Epithelial cell of prostate (primary cell): ENCODE data around the gene ASB10.

Experiments
- DNase-seq: peaks from one replicate; pipeline ENCODE4 v3.0.0-alpha.2; 2011; ENCODE audit warnings: low read depth, low spot score
- H3K27ac ChIP-seq: fragments of 450-650 bp; 2 replicates; pipeline ENCODE4 v1.5.1; 2017; ENCODE audit warnings: mild to moderate bottlenecking

ASB10 gene, protein sequence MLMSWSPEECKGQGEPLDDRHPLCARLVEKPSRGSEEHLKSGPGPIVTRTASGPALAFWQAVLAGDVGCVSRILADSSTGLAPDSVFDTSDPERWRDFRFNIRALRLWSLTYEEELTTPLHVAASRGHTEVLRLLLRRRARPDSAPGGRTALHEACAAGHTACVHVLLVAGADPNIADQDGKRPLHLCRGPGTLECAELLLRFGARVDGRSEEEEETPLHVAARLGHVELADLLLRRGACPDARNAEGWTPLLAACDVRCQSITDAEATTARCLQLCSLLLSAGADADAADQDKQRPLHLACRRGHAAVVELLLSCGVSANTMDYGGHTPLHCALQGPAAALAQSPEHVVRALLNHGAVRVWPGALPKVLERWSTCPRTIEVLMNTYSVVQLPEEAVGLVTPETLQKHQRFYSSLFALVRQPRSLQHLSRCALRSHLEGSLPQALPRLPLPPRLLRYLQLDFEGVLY

DNA sequence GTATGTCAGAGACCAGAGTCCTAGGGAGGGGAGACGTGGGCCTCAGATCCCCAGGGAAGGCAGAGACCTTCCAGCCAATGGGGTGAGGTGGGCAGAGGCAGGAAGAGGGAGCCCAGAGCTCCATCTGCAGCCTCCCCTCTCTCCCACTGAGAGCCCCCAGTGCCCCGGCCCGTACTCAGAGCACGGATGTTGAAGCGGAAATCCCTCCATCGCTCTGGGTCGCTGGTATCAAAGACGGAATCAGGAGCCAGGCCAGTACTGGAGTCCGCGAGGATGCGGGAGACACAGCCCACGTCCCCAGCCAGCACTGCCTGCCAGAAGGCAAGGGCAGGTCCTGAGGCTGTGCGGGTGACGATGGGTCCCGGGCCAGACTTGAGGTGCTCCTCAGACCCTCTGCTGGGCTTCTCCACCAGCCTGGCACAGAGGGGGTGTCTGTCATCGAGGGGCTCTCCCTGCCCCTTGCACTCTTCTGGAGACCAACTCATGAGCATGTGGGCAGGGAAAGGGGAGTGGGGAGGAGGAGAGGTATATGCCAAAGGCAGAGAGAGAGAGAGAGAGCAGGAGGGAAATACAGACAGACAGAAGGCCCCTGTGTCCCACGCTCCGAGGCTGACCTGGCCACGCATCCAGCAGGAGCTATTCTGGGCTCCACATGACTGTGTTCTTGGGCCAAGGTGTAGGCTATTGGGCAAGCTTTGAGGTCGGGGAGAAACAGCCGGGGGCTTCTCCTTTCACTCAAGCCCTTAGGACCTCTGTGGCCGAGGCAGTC is at the start of gene ASB10:
Gene ASB10 (minus strand): TSS at position 611 of the 769 bp plus-strand sequence. CDS start 120 bp downstream, at position 491.
- H3K27ac ChIP-seq: no peak within 1 kb of the TSS
- DNase-seq: no peak

DNA sequence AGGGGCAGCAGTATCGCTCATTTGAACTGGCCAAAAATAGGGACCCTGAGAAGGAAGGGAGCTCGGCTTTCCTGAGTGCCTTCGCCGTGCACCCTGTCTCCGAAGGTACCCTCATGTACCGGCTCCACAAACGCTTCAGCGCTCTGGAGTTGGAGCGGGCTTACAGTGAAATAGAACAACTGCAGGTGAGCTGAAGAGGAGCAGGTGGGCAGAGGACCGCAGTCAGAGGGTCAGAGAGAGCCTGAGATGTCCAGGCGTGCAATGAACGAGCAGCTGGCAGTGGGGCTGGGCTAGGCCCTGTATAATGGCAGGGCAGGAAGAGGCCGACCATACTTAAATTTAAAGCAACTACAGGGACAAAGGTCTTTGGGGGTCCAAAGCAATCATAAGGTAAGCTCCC is 49.4 kb upstream of the ASB10 start:
- no peak for DNase-seq
- no peak overlapping the region for H3K27ac ChIP-seq

DNA sequence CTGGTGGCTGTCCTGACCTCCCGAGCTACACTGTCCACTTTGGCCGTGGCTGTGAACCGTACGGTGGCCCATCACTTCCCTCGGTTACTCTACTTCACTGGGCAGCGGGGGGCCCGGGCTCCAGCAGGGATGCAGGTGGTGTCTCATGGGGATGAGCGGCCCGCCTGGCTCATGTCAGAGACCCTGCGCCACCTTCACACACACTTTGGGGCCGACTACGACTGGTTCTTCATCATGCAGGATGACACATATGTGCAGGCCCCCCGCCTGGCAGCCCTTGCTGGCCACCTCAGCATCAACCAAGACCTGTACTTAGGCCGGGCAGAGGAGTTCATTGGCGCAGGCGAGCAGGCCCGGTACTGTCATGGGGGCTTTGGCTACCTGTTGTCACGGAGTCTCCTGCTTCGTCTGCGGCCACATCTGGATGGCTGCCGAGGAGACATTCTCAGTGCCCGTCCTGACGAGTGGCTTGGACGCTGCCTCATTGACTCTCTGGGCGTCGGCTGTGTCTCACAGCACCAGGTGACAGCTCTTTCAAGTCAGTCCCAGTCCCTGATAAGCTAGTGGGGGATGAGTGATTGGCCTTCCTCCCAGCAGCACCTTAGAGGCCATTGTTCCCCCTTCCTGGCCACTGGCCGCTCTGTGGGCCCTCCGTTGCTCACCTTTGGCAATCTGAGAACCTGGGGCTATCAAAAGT is 48.2 kb upstream of the ASB10 start:
- DNase-seq: no peak

DNA sequence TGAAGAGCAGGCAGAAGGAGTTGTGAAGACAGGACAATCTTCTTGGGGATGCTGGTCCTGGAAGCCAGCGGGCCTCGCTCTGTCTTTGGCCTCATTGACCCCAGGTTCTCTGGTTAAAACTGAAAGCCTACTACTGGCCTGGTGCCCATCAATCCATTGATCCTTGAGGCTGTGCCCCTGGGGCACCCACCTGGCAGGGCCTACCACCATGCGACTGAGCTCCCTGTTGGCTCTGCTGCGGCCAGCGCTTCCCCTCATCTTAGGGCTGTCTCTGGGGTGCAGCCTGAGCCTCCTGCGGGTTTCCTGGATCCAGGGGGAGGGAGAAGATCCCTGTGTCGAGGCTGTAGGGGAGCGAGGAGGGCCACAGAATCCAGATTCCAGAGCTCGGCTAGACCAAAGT is 46.8 kb upstream of the ASB10 start:
- DNase-seq: no peak
- peak overlapping the region; percentile 70 for H3K27ac ChIP-seq

More for the DNA sequence above, 48.2 kb upstream of the ASB10 start:
- H3K27ac ChIP-seq: no peak overlapping the region

DNA sequence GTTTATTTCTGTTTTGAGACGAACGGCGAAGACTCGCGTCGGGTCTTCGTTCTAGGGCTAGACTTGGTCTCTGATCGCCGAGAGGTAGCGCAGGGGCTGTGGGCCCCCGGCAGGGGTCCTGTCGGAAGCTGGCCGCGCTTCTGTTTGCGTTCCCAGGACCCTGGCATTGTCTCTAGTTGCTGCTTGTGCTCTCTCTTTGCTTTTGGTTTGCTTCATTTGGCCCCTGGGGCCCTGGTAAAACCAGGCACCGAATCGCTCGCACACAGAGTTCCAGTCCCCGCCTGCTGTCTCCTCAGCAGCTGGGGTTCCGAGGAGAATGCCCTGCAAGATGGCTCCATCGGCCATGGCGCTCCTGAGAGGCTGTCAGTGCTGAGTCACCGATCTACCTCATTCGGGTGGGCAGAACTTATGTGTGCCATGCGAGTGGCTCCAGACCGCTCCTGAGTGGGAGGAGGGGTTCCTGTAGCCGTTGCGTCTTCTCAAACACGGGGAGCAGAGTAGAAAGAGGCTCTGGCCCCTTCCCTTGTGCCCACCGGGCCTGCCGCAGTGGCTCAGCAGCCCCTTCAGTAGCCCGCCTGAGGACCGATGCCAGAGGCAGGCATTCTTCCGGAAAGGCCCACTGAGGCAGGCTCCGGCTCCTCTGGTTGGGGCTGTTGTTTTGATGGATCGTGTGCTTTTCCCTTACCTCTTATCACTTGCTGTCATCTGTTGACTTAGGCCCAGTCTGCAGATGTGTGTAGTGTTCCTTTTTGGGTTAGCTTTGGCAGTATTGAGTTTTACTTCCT is 46.1 kb upstream of the ASB10 start:
- peak; percentile 40 for DNase-seq
- peak overlapping the region; percentile 70 for H3K27ac ChIP-seq

DNA sequence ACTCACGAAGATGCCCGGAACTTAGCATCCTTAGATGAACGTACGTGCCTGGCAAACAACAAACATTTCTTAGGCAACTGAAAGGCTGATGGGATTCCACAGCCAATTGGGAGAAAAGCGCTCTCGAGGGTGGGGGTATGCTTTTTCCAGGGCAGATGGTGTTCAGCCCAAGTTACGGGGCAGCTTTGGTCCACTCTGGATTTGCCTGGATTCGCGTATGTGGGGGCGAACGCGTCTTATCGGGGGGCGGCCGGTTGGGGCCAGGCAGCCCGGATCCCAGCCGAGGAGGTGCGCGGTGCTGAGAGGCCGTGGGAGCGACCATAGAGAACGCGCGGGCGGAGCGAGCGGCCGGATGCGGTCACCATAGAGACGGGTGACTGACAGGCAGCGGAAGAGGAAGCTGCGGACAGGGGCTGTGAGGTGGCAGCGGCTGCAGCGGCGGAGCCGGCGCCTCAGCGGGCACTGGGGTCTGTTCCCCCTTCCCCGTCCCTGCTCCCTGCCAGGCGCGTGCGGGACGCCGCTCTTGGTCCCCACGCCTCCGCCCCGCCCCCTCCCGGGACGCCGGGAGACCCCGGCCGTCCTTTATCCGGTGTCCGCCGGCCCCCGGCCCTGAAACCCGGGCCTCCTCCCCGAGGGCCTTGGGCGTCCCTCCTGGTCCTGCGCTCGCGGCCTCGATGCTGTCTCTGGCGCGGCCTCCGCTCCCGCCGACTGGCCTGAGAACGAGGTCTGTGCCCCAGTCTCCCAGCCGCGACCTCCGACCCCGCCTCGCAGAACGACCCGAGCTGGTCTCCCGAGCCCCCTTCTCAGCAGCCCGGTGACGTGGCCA is 45.3 kb upstream of the ASB10 start, which contains the start of gene CHPF2:
Gene CHPF2 (plus strand): TSS at position 393 of the 826 bp plus-strand sequence. CDS start 1,529 bp downstream, outside the sequence.
- H3K27ac ChIP-seq: peak within 1 kb of the TSS; percentile 70
- peak; percentile 40 for DNase-seq

DNA sequence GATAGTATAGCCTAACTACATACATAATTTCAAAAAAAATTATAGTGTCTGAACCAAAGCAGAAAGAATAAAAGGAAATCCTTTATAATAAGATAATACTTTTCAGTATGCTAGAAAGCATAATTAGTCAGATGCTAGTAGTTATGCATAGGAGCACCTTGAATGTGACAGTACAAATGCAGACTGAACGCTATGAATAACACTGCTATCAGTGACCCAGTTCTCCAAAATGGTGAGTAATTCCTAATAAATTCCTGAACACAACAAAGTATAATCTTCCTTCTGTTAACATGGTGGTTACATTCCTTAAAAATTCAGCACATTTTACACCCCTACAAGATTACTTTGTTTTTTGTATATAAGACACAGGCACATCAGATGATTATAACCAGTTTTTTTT is 44.0 kb upstream of the ASB10 start:
- DNase-seq: no peak
- H3K27ac ChIP-seq: no peak overlapping the region

DNA sequence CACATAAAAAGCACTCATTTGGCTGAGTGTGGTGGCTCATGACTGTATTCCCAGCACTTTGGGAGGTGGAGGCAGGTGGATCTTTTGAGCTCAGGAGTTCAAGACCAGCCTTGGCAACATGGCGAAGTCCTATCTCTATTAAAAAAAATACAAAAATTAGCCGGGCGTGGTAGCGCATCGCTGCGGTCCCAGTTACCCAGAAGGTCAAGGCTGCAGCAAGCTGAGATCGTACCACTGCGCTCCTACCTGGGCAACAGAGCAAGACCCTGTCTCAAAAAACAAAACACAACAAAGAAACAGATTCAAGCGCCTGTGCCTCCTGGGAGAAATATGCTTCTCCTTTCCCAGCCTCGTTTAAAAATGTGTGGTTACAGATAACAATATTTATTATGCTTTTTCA is 42.2 kb upstream of the ASB10 start:
- H3K27ac ChIP-seq: no peak overlapping the region
- no peak for DNase-seq

DNA sequence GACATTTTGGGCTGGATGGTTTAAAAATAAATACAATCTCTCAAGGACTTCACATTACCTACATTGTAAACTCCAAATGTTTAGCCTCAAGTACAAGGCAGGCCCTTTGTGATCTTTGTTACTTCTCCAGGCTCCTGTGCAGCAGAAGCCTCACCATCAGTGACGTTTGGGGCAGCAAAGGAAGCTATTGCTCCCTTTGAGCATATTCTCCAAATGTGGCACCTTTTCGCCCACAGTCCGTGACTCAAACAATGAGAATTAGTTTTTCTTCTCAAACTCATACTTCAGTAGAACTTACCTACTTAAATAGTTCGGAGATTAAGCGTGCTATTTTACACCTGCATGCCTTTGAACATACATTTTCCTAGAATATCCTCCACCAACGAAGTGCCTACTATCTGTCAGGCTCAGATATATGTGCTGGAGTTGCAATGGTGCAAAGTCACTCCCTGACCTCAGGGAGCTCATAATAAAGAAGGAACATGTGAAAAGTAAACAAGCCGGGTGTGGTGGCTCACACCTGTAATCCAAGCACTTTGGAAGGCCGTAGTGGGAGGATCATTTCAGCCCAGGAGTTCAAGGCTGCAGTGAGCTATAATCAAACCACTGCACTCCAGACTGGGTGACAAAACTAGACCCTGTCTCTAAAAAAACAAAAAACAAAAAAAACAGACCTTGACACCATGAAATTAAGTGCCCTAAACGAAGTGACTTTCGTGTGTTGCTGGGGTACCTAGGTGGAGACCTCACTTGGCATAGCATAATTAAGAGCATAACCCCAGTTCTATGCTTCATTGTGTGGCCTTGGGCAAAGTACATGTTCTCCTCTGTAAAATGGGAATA is 41.2 kb upstream of the ASB10 start:
- DNase-seq: no peak
- H3K27ac ChIP-seq: peak overlapping the region; percentile 67

DNA sequence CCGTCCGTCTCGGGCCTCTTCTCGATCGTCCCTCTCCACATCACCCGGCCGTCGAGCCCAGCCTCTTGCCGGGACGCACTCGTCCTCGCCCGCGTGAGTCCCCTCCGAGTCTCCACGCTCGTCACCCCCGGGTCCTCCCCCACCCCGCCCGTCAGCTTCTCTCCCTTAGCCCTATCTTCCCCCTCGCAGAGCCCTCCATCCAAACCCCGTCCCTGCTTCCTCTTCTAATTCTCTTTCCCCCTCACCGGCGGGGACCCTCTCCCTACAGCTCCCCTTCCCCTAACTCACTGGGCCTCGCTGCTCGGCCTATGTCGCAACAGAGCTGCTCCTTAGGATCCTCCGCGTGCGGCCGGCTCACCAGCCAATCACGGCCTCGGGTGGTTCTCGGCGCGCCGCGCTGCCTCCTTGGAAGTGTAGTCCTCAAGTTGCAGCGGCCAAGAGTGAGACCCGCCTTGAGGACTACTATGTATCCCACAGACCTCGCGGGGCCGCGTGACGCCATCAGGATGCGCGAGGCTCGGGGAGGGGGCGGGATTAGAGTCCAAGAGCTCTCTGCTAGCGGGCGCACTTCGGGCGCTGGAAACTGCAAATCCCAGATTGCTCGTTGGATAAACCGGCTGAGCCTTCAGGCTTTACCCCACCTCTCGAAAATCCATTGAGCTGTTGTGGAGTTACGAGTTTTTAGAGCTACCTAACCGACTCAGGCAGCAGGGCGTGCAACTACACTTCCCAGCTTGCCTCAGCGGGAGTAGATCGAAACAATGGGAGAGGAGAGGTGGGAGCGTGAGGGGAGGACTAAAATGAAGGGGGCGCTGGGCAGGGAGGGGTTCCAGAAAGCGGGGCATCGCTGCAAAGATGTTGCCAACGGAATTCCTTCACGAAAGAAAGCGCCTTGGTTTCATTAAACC is 40.1 kb upstream of the ASB10 start, which contains the start of gene ABCF2:
Gene ABCF2 (minus strand): TSS at position 331 of the 908 bp plus-strand sequence. CDS start 747 bp downstream, outside the sequence.
- H3K27ac ChIP-seq: peak within 1 kb of the TSS; percentile 67
- DNase-seq: peak; percentile 94

DNA sequence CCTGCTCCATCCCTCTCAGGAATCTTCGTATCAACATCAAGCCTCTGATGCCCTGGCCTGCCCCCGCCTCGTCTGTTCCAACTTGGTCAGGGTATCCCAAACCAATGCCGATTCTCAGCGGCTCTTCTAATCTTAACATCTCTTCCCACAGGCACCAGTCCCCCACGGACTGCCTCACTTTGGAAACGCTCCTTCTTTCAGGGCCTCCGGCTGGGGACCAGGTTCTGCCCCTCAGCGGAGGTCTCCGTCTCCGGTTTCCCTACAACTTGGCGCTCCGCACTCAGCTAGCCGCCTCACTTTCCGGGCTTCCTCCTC is 39.5 kb upstream of the ASB10 start:
- peak overlapping the region; percentile 67 for H3K27ac ChIP-seq
- DNase-seq: no peak

DNA sequence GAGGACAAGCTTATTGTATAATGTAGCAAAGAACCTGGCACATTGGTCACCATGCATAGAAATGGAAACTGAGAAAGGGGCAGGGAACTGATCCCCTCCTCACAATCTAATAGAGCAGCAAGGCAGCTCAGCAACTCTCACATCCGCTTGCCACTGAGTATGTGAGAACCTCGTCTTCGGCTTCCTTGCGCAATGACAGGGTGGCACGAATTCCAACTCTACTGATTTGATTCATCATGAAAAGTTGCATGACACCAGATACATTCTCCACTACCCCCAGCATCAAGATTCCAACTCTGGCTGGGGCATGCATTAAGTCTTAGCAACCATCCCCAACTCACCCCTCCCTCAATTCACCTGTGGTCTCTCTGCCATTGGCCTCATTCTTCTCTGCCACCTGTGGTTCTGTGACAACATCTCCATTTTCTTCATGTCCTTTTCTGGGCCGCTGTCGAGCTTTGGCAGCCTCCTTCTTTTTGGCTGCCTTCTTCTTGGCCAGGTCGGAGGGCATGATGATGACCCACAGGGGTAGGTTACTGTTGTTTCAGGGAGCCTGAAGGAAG is 39.0 kb upstream of the ASB10 start:
- DNase-seq: no peak

DNA sequence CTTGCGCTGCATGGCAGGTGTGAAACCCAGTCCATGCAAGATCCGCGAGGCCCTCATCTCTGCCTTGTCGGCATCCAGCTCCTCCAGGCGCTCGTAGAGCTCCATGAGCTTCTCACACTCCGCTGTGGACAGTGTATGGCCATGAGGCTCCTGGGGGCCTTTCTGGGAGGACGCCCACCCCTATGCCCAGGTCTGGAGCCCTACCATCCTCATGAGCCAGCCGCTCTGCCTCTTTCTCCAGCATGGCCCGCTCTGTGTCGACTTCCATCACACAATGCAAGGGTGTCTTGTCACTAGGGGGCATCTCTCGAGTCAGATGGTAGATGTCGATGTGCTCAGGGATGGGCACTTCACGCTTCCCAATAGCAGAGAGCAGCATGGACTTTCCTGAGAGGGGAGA is 36.7 kb upstream of the ASB10 start:
- DNase-seq: no peak
- no peak overlapping the region for H3K27ac ChIP-seq

More for the DNA sequence above, 39.0 kb upstream of the ASB10 start:
- H3K27ac ChIP-seq: no peak overlapping the region

DNA sequence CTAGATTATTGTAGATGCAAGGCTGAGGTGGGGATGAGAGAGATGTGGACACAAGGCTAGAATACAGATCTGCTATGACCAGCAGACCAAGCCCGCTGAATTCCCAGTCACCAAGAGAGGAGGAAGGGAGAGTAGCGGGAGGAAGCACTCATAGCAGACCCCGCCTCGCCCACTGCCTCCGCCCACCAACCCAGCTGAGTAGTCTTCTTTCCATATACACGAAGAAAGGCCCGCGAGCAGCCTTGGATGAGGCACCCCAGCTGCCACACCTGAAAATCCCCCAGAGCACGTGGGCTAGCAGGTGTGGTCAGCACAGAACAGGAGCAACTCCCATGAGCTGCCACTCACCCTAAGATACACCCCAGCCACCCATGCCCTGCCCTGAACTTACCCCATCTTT is 31.1 kb upstream of the ASB10 start:
- no peak overlapping the region for H3K27ac ChIP-seq
- DNase-seq: no peak

DNA sequence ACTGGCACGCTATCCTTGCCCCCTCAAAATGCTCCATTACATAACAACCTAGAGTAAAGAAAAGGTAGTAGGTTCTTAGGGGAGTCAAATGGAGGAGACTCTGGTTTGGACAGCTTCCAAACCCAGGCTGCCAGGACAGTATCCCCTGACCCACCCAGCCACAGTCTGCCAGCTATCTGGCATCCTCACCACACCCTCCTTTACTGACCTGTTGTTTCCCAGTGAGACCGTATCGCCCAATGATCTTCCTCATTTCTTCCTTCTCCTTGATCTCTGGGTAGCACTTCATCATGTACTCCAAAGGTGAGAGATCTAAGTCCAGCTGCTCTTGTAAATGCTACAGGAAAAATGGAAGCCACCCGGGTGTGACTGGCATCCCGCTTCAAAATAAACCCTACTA is 28.3 kb upstream of the ASB10 start:
- no peak overlapping the region for H3K27ac ChIP-seq
- DNase-seq: no peak

DNA sequence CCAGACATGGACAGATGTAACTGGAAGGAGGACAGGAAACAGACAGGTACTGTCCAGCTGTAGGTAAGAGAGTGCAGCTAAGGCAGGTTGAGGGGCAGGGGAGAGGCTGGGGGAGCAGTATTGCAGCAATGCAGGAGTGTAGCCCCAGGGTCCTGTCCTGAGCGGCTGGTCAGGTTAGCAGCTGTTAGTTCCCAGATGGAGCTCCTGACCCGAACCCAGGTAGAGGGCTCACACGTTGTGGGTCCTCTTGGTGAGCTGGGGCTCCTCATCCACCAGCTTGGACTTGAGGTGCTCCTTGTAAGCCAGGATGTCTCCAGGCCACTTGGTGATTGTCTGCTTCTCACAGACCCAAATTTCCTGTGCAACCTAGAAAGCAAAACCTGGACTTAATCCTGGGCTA is 26.8 kb upstream of the ASB10 start:
- no peak overlapping the region for H3K27ac ChIP-seq
- no peak for DNase-seq

DNA sequence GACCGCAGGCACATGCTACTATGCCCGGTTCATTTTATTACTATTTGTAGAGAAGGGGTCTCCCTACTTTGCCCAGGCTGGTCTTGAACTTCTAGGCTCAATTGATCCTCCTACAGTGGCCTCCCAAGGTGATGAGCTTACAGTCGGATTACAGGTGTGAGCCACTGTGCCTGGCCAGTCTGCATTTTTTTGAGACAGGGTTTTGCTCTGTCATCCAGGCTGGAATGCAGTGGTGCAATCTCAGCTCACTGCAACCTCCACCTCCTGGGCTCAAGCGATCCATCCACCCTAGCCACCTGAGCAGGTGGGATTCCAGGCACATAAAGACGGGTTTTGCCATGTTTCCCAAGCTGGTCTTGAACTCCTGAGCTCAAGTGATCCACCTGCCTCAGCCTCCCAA is 25.6 kb upstream of the ASB10 start:
- peak overlapping the region; percentile 5 for H3K27ac ChIP-seq
- no peak for DNase-seq
